ENCODE results near the gene BORCS8.
"Not testable (repeated sequence)": the region's sequence is repeated elsewhere in the genome, so short reads cannot be mapped to it uniquely, and the experiment has no call there.

The BORCS8 gene

DNA sequence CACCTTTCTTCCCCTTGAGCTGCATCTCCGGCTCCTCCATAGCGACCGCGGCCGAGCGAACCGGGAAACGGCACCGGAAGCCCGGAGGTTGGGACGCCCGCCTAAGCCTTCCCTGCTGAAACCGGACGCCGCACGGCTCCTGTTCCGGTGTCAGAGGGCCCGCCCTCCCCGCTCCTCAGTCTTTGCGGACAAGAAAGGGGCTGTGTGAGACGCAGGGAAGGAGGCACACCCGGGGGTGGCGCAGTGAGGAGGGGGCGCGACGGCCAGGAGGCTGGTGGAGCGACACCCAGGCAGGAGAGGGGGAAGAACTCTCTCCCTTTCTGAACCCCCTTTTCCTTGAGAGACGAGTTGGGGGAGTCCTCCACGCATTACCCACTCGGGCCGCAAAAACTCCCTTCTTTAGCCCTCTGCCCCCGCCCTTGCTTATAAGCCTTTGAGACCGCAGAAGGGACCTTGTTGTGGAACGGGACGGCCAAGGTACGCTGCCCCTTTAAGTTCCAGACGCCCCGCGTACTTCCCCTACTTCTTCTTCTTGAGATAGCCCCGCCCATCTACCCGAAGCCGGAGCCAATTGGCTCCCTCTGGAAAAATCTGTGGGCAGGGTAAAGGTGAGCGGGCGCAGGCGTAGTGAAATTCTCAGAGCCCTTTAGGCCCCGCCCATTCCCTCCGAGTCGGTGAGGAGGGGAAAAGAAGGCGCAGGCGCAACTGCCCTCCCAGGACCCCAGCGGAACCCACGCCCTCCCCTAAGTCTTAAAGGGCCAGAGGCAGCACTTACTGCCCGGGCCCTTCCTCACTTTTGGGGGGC lies at the start of gene BORCS8, which contains the start of gene RFXANK:
TSS of gene BORCS8 (minus strand) at position 75 of the 805 bp plus-strand sequence. CDS start at position 40, 35 bp downstream.
TSS of gene RFXANK (plus strand) at position 181 of the 805 bp plus-strand sequence. CDS start 1,689 bp downstream, outside the sequence.
- peak; percentile 99 for DNase-seq

DNA sequence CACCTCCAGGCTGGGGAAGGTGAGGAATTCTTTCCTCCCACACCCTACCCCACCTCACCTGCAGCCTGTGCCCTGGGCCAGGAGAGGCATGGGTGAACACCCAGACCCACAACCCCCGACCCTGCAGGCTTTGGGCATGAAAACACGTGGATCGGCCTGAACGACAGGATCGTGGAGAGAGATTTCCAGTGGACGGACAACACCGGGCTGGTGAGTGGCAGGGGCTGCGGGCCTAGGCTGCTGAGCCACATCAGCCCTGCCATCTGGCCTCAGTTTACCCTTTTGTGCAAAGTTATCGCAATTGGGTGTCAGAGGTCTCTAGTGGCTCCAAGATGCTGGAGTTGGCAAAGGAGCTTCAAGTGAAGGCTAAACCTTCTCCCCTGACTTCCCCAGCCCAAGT lies 48.5 kb upstream of the BORCS8 start:
- no peak for DNase-seq

DNA sequence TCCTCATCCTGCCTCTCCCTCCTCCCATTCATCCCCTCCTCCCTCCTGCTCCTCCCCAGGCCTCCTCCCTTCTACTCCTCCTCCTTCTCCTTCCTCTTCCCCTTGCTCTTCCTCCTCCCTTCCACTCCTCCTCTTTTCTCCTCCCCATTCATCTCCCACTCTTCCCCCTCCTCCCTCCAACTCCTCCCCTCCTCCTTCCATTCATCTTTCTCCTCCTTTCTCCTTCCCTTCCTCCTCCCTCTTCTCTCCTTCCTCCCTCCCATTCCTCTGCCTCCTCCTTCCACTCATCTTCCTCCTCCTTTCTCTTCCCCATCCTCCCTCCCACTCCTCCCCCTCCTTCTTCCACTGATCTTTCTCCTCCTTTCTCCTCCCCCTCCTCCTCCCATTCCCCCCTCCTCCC lies 47.7 kb upstream of the BORCS8 start:
- no peak for DNase-seq

GRCh38 chr19:19238126-19238894 lies 46.4 kb upstream of the BORCS8 start:
- DNase-seq = no peak

DNA sequence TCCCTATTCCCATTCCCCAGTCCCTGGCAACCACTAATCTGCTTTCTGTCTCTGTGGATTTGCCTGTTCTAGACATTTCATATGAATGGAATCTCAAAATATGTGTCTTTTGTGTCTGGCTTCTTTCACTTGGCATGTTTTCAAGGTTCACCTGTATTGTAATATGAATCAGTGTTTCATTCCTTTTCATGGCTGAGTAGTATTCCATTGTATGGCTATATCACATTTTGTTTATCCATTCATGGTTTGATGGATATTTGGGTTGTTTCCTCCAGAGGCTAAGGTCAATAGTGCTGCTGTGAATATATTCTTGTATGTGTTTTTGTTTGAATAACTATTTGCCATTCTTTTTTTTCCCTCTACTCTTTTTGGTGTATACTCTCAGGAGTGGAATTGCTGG lies 44.2 kb upstream of the BORCS8 start:
- DNase-seq = no peak

- no peak for DNase-seq
Measured at GRCh38 chr19:19234220-19234816, 42.4 kb upstream of the BORCS8 start.

GRCh38 chr19:19232261-19232721 lies 40.3 kb upstream of the BORCS8 start:
- no peak for DNase-seq

DNA sequence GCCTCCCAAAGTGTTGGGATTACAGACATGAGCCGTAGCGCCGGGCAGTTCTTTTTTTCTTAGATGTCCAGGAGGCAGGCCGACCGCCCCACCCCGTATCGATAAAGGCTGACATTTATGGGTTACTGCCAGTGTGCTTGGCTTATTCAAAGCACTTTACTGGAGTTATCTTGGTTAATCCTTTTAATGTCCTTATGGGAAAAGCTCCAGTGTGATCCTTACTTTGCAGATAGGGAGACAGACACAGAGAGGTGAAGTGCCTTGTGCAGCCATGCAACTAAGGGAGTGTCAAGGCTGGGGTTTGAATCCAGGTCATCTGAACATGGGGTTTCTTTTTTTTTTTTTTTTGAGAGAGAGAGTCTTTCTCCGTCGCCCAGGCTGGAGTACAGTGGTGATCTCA lies 39.0 kb upstream of the BORCS8 start:
- no peak for DNase-seq

- no peak for DNase-seq
Measured at GRCh38 chr19:19229701-19230100, 37.7 kb upstream of the BORCS8 start.

- no peak for DNase-seq
Measured at GRCh38 chr19:19227217-19227616, 35.3 kb upstream of the BORCS8 start.

GRCh38 chr19:19226663-19227062 lies 34.7 kb upstream of the BORCS8 start:
- no peak for DNase-seq

DNA sequence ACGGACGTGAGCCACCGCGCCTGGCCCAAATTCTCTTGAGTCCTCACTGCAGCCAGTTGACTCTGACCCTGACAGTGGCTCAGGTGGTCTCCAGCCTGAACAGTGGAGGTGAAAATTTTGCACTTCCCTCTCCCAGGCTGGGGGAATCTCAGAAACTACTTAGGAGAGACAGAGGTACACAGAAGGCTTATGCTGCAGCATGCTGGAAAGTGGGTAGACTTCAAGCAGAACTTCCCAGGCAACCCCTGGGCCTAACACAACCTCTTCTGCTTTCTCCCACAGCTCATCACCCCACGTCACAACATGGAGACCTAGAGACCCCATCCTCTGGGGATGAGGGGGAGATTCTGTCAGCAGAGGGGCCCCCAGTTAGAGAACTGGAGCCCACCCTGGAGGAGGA lies 34.3 kb upstream of the BORCS8 start:
- DNase-seq = no peak

DNA sequence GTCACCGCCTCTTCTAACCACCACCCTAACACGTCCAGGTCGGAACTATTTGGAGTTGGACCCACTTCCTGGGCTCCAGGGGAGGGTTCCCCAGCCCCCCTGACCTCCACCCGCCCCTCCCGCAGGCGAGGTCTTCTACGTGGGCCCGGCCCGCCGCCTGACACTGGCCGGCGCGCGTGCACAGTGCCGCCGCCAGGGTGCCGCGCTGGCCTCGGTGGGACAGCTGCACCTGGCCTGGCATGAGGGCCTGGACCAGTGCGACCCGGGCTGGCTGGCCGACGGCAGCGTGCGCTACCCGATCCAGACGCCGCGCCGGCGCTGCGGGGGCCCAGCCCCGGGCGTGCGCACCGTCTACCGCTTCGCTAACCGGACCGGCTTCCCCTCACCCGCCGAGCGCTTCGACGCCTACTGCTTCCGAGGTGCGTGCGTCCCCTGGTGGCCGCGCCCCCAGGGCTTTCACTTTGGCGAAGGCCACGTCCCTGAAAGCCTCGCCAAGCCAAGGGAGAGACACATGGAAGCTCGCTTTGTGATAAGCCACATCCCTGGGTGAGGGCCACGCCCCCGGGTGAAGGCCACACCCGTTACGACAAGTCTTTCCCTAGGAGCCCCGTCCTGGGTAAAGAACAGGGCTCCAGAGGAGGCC lies 33.0 kb upstream of the BORCS8 start:
- peak; percentile 79 for DNase-seq

DNA sequence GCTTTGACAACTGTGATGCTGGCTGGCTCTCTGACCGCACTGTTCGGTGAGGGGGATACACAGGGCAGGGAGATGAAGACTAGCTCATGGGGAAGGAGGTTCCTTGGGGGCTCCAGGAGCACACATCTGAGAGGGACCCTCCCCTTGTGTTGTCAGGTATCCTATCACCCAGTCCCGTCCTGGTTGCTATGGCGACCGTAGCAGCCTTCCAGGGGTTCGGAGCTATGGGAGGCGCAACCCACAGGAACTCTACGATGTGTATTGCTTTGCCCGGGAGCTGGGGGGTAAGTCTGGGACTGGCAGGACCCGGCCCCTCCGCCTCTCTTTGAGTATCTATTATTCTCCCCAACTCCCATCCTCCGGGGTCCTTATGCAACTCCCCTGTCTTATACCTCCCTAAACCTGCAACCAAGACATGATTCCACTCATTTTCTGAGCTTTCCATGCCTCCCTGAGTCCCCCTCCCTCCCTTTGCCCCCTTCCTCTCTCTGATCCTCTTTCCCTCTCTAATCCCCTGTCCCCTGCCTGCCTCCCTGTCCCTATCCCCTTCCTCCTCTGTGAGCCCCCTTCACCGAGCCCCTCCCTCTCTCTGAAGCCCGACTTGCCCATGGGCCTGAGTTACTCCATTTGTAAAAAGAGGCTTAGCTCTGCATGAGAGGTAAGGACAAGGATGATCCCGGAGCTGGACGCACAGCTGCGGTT lies 32.3 kb upstream of the BORCS8 start:
- no peak for DNase-seq

DNA sequence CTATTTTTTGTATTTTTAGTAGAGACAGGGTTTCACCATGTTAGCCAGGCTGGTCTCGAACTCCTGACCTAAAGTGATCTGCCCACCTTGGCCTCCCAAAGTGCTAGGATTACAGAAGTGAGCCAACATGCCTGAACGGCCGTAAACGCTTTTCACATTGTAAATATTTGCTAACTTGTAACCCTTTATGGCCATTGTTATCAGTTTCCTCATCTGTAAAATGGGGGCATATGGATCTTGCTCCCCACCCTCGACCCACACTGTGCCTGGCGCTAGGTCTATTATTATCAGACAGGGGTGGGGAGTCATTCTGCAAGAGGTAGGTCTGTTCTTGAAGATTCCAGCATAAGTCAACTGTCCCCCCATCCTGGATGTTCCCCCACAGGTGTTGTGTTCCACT lies 31.7 kb upstream of the BORCS8 start:
- no peak for DNase-seq

DNA sequence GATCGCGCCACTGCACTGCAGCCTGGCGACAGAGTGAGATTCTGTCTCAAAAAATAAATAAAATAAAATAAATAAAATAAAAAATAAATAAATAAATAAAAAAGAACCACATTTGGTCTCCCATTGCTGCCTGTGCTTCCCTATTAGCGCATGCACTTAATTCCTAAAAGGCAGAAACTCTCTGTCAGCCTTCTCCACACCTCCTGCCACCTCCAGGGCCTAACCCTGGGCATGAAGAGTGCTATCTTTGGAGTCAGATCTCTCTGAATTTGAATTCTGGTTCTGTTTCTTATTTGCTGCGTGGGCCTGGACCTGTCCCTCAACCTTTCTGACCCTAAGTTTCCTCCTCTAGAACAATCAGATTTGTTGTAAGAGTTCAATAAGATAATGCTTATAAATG lies 31.1 kb upstream of the BORCS8 start:
- DNase-seq = no peak

DNA sequence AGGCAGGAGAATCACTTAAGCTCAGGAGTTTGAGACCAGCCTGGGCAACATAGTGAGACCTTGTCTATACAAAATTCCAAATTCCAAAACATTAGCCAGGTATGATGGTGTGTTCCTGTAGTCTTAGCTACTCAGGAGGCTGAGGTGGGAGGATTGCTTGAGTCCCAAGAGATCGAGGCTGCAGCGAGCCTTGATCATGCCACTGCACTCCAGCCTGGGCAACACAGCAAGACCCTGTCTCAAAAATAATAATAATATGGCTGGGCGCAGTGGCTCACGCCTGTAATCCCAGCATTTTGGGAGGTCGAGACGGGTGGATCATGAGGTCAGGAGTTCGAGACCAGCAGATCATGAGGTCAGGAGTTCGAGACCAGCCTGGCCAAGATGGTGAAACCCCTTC lies 29.0 kb upstream of the BORCS8 start:
- DNase-seq = not testable (repeated sequence)

DNA sequence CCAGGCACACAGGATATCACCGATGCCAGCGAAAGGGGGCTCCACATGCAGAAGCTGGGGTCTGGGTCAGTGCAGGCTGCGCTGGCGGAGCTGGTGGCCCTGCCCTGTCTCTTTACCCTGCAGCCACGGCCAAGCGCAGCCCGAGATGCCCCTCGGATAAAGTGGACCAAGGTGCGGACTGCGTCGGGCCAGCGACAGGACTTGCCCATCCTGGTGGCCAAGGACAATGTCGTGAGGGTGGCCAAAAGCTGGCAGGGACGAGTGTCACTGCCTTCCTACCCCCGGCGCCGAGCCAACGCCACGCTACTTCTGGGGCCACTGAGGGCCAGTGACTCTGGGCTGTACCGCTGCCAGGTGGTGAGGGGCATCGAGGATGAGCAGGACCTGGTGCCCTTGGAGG lies 27.0 kb upstream of the BORCS8 start:
- DNase-seq = no peak

DNA sequence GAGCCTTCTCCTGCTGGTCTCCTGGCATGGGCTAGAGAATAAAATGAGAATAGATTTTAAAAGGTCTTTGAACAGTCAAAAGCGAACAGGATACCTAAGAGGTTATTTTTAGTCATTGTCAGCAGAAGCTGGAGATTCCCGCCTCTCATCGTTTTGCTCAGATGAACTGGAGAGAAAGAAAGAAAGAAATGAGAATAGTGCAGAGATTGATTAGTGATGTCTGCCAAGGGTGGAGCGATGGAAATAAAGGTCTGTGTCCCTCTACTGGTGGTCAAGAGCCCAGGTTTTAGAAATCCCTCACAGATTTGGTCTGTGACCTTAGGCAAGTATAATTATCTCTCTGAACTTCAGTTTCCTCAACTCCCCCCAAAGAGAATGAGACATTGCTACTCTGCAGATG lies 25.1 kb upstream of the BORCS8 start:
- DNase-seq = peak; percentile 18

DNA sequence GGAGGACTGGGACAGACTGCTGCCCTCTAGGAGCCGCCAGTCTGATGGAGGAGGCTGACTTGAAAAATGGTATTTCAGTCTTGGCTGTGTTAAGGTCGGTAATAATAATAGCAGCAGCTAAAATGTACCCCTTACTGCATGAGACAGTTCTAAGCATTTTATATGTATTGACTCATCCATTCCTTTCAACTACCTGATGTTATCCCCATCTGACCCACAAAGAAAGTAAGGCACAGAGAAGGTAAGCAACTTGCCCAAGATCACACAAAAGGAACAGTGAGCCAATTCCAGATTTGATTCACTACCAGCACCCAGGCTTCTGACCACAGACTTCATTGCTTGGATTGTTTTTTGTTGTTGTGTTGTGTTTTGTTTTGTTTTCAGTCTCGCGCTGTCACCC lies 23.8 kb upstream of the BORCS8 start:
- DNase-seq = no peak

- no peak for DNase-seq
Measured at GRCh38 chr19:19214892-19215291, 22.9 kb upstream of the BORCS8 start.

- no peak for DNase-seq
Measured at GRCh38 chr19:19214159-19214490, 22.2 kb upstream of the BORCS8 start.
